ENCODE data around the gene CATSPER3. TPM values are rescaled to one million over a fixed set of nuclear protein-coding genes. Genes with fewer than 3 reads are reported as not detected.

The CATSPER3 gene
- polyA plus RNA-seq, 3 donors = 0.15 to 0.60 (median 0.52) TPM

GRCh38 chr5:134994560-134995156 is 27.0 kb downstream of the CATSPER3 start:
- H3K4me1 Mint-ChIP-seq = peaks cover 7% of the 10 kb centered on the region

GRCh38 chr5:134995850-134996402 is 28.2 kb downstream of the CATSPER3 start:
- Mint-ChIP-seq H3K9me3 (peaks cover 0 to 7% (median 3%) of the 10 kb centered on the region in 7 donors), H3K4me1 (peaks cover 7% of the 10 kb centered on the region), H3K27me3 (ENCODE audit: low read depth in 3 of 3) (peaks cover 0 to 2% (median 1%) of the 10 kb centered on the region in 3 donors), H3K4me3 (no peak overlapping the region), H3K36me3 (no peaks in the 10 kb centered on the region), H3K27ac (no peak overlapping the region)
- no peaks in the 10 kb centered on the region for H3K4me1 ChIP-seq (ENCODE audit: control insufficient read depth in 1 of 2, insufficient read depth in 2 of 2, low read length in 2 of 2)
- H3K4me3 ChIP-seq (replicated peaks in 1 of 3; ENCODE audit: low read depth in 2 of 3, low read length in 3 of 3) = no peak overlapping the region
- H3K27me3 ChIP-seq (ENCODE audit: control insufficient read depth in 2 of 2, insufficient read depth in 2 of 2, low read length in 2 of 2) = no peaks in the 10 kb centered on the region
- no peak overlapping the region for H3K27ac ChIP-seq (ENCODE audit: low read depth in 1 of 2, low read length in 2 of 2)
- WGBS (ENCODE audit: insufficient coverage) = 93% methylated on average over 8 of the region's 8 CpGs
- no peaks in the 10 kb centered on the region for H3K79me2 ChIP-seq (ENCODE audit: insufficient read depth, low read length)
- H3K36me3 ChIP-seq (replicated peaks in 1 of 2; ENCODE audit: control insufficient read depth in 1 of 2, insufficient read depth in 2 of 2, low read length in 2 of 2) = no peaks in the 10 kb centered on the region
- no peak overlapping the region for H3K4me2 ChIP-seq (replicated peaks; ENCODE audit: extremely low read depth, low read length, poor library complexity, severe bottlenecking)
- no peak overlapping the region for H2AFZ ChIP-seq (ENCODE audit: insufficient read depth, low read depth, low read length, poor library complexity, severe bottlenecking)
- H3K9me3 ChIP-seq (replicated peaks in 1 of 2; ENCODE audit: control insufficient read depth in 1 of 2, insufficient read depth in 1 of 2, low read length in 2 of 2) = no peaks in the 10 kb centered on the region
- intact Hi-C loops (cut with micrococcal nuclease) = no loop called here
- H3K9ac ChIP-seq (ENCODE audit: insufficient read depth, low read length, poor library complexity, severe bottlenecking) = no peak overlapping the region
- no peak for TF ChIP-seq CTCF (IDR thresholded peaks at IDR 0.05)
- no peaks in the 10 kb centered on the region for H4K20me1 ChIP-seq (ENCODE audit: insufficient read depth, low read length)
- no peak for DNase-seq

More at GRCh38 chr5:134994560-134995156, 27.0 kb downstream of the CATSPER3 start:
- no peak overlapping the region for H3K4me3 ChIP-seq (replicated peaks in 1 of 3; ENCODE audit: low read depth in 2 of 3, low read length in 3 of 3)
- H4K20me1 ChIP-seq (ENCODE audit: insufficient read depth, low read length) = no peaks in the 10 kb centered on the region
- H2AFZ ChIP-seq (ENCODE audit: insufficient read depth, low read depth, low read length, poor library complexity, severe bottlenecking) = no peak overlapping the region
- DNase-seq = no peak
- no peak overlapping the region for H3K4me2 ChIP-seq (replicated peaks; ENCODE audit: extremely low read depth, low read length, poor library complexity, severe bottlenecking)
- H3K9me3 Mint-ChIP-seq = peaks cover 0 to 9% (median 3%) of the 10 kb centered on the region in 7 donors
- H3K27ac ChIP-seq (ENCODE audit: low read depth in 1 of 2, low read length in 2 of 2) = no peak overlapping the region
- intact Hi-C loops (cut with micrococcal nuclease) = no loop called here
- H3K27me3 ChIP-seq (ENCODE audit: control insufficient read depth in 2 of 2, insufficient read depth in 2 of 2, low read length in 2 of 2) = no peaks in the 10 kb centered on the region
- H3K9me3 ChIP-seq (replicated peaks in 1 of 2; ENCODE audit: control insufficient read depth in 1 of 2, insufficient read depth in 1 of 2, low read length in 2 of 2) = no peaks in the 10 kb centered on the region
- H3K27me3 Mint-ChIP-seq (ENCODE audit: low read depth in 3 of 3) = peaks cover 0 to 2% (median 1%) of the 10 kb centered on the region in 3 donors
- no peaks in the 10 kb centered on the region for H3K4me1 ChIP-seq (ENCODE audit: control insufficient read depth in 1 of 2, insufficient read depth in 2 of 2, low read length in 2 of 2)
- no peaks in the 10 kb centered on the region for H3K79me2 ChIP-seq (ENCODE audit: insufficient read depth, low read length)
- H3K36me3 Mint-ChIP-seq = no peaks in the 10 kb centered on the region
- TF ChIP-seq CTCF (IDR thresholded peaks at IDR 0.05) = no peak
- H3K4me3 Mint-ChIP-seq = no peak overlapping the region
- 20% methylated on average over 1 of the region's 2 CpGs for WGBS (ENCODE audit: insufficient coverage)
- H3K36me3 ChIP-seq (replicated peaks in 1 of 2; ENCODE audit: control insufficient read depth in 1 of 2, insufficient read depth in 2 of 2, low read length in 2 of 2) = no peaks in the 10 kb centered on the region
- H3K9ac ChIP-seq (ENCODE audit: insufficient read depth, low read length, poor library complexity, severe bottlenecking) = no peak overlapping the region
- H3K27ac Mint-ChIP-seq = no peak overlapping the region

Measured in CD14-positive monocyte (primary cell).